H54 (cell line): ENCODE measurements around the gene AS3MT.
"Not testable (repeated sequence)": the region's sequence is repeated elsewhere in the genome, so short reads cannot be mapped to it uniquely, and the experiment has no call there.

ENCODE experiments used
- DNase-seq: peaks from one replicate; pipeline ENCODE4 v3.0.0; 2011; ENCODE audit warnings: low spot score, mixed read lengths; ENCODE audit not compliant: insufficient read length
- FAIRE-seq: peaks from 3 replicates; lab custom pipeline; 2011; peaks lifted over from hg19 to GRCh38; lab: Jason Lieb, UNC
- POLR2A ChIP-seq: IDR thresholded peaks from 2 replicates; pipeline ENCODE4 v1.6.1; 2011; ENCODE audit warnings: low read depth, mild to moderate bottlenecking, low read length

AS3MT gene

DNA sequence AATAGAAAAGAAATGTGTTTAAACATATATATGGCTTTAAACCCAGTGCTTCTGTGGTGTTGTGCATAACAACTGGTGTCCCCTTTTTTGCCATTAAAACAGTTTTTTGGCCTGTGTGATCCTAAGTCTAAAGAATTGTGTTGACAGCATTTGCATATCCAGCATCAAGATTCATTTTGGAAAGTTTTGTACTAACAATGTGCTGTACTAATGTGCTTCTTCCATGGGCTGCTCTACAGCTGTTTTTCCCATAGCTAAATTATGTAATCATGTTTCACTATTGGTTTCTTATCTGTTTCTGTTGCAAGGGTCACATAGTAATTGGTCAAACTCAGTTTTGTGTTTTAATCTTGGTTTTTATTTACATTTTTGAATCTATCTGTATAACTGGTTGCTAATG lies 54.3 kb downstream of the AS3MT start:
- DNase-seq: no peak
- TF ChIP-seq POLR2A: no peak
- FAIRE-seq: no peak

GRCh38 chr10:102926842-102927241 lies 57.6 kb downstream of the AS3MT start:
- DNase-seq (no peak), FAIRE-seq (no peak)
- no peak for TF ChIP-seq POLR2A

GRCh38 chr10:102927311-102928010 lies 58.2 kb downstream of the AS3MT start:
- FAIRE-seq (no peak), DNase-seq (no peak)
- no peak for TF ChIP-seq POLR2A

- not testable (repeated sequence) for FAIRE-seq, DNase-seq
Observed at GRCh38 chr10:102928442-102928841, 59.2 kb downstream of the AS3MT start.

GRCh38 chr10:102930720-102931119 lies 61.5 kb downstream of the AS3MT start:
- no peak for FAIRE-seq
- no peak for DNase-seq
- no peak for TF ChIP-seq POLR2A

DNA sequence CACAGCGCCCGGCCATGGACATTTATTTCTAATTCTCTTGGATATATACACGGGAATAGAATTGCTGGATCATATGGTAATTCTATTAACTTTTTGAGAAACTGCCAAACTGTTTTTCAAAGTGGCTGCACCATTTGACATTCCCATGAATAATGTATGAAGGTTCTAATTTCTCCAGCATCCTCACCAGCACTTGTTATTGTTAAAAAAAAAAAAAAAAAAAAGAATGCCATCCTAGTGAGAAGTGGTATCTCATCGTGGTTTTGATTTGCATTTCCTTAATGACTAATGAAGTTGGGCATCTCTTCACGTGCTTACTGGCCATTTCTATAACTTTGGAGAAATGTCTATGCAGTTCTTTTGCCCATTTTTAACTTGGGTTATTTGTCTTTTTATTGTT lies 62.4 kb downstream of the AS3MT start:
- DNase-seq (no peak), FAIRE-seq (no peak)
- no peak for TF ChIP-seq POLR2A

DNA sequence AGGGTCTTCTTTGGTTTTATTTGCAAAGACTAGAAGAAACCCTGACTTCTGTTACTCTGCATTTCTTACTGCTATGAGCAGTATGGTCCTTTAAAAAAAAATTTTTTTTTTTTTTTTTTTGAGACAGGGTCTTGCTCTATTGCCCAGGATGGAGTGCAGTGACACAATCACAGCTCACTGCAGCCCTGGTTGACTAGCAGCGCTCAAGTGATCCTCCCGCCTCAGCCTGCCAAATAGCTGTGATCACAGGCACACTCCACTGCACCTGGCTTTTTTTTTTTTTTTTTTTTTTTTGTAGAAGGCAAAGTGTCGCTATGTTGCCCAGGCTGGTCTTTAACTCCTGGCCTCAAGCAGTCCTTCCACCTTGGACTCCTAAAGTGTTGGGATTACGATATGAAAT lies 66.2 kb downstream of the AS3MT start:
- DNase-seq (no peak), FAIRE-seq (no peak)
- no peak for TF ChIP-seq POLR2A

DNA sequence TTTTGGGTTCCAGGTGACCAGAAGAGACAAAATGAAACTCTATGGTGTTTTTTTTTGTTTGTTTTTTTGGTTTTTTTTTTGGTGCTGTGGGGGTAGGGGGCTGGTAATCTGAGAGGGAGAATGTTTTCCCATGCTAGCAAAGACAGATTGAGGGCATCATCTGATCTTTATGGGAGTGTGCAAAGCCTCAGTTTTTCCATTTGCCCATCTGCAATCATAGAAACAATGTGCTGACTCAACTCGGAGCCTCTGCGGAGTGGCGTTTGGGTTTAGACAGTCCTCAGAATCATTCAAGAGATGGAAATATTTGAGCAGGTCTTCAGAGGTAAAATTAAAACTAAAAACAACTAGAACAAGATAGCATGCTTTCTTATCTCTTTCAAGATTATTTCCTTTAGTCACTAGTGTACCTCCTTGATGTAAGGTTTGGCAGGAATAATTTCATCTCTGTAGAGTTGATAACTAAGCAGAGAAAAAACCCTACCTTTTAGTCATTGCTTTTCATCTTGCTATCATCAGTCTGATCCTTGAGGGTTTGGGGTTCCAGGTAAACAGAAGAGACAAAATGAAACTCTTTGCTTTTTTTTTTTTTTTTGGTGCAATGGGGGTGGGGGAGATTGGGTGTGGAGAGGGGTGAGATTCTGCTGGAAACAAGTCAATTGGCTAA lies 66.8 kb downstream of the AS3MT start:
- FAIRE-seq: no peak
- TF ChIP-seq POLR2A: no peak
- DNase-seq: no peak

GRCh38 chr10:102941401-102941800 lies 72.1 kb downstream of the AS3MT start:
- no peak for TF ChIP-seq POLR2A
- FAIRE-seq (no peak), DNase-seq (no peak)

- TF ChIP-seq POLR2A: no peak
- no peak for DNase-seq
- FAIRE-seq: no peak
Observed at GRCh38 chr10:102945449-102945848, 76.2 kb downstream of the AS3MT start.

- no peak for TF ChIP-seq POLR2A
- no peak for DNase-seq
- no peak for FAIRE-seq
Observed at GRCh38 chr10:102945962-102946361, 76.7 kb downstream of the AS3MT start.

- no peak for FAIRE-seq
- no peak for DNase-seq
- TF ChIP-seq POLR2A: no peak
Observed at GRCh38 chr10:102946992-102947391, 77.7 kb downstream of the AS3MT start.

DNA sequence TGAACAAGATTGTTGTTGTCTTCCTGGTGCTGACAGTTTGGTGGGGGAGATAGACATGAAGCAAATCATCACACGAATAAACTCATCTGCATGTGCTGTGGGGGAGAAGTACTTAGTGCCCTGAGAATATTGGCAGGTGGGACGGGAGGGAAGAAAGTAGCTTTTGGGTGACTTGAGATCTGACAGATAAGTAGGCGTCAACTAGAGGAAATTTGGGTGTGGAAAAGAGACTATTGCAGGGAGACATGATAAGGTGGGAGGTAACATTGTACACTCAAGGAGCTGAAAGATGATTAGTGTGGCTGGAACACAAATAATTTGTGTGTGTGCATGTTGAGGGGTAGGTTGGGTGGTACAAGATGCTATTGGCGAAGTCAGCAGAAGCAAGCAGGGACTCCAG lies 78.9 kb downstream of the AS3MT start:
- no peak for FAIRE-seq
- no peak for TF ChIP-seq POLR2A
- no peak for DNase-seq

- FAIRE-seq: no peak
- no peak for TF ChIP-seq POLR2A
- no peak for DNase-seq
Observed at GRCh38 chr10:102948786-102949185, 79.5 kb downstream of the AS3MT start.

- TF ChIP-seq POLR2A: no peak
- DNase-seq (no peak), FAIRE-seq (no peak)
Observed at GRCh38 chr10:102949916-102950315, 80.6 kb downstream of the AS3MT start.
